Measurements from ENCODE around the gene TRAPPC2L. TPM values are rescaled to one million over a fixed set of nuclear protein-coding genes. Genes with fewer than 3 reads are reported as not detected.

The TRAPPC2L gene
- total RNA-seq, 1 donor from 2014 or later, result 52.7 TPM

GRCh38 chr16:88812513-88813268, 44.2 kb upstream of the TRAPPC2L start:
- intact Hi-C loops (cut with micrococcal nuclease), result no loop called here
- peak; percentile 62 for DNase-seq

GRCh38 chr16:88813269-88814143, 43.4 kb upstream of the TRAPPC2L start:
- H3K4me1 ChIP-seq, result peaks cover 43% of the 10 kb centered on the region

More at GRCh38 chr16:88812513-88813268, 44.2 kb upstream of the TRAPPC2L start:
- peak overlapping the region; percentile 90 for H3K4me3 ChIP-seq
- peaks cover 43% of the 10 kb centered on the region for H3K4me1 ChIP-seq
- peaks cover 11% of the 10 kb centered on the region for H3K36me3 ChIP-seq
- H3K9me3 ChIP-seq (replicated peaks), result no peaks in the 10 kb centered on the region
- no peak for TF ChIP-seq CTCF (IDR thresholded peaks at IDR 0.05; ENCODE audit: borderline replicate concordance)
- H3K27me3 ChIP-seq (ENCODE audit: low read depth), result no peaks in the 10 kb centered on the region
- H3K27ac ChIP-seq (replicated peaks), result peak overlapping the region; percentile 97

GRCh38 chr16:88814144-88814502, 42.8 kb upstream of the TRAPPC2L start:
- no peak overlapping the region for H3K4me3 ChIP-seq
- H3K4me1 ChIP-seq, result peaks cover 43% of the 10 kb centered on the region
- intact Hi-C loops (cut with micrococcal nuclease), result no loop called here
- no peaks in the 10 kb centered on the region for H3K9me3 ChIP-seq (replicated peaks)
- no peaks in the 10 kb centered on the region for H3K27me3 ChIP-seq (ENCODE audit: low read depth)
- no peak overlapping the region for H3K27ac ChIP-seq (replicated peaks)
- H3K36me3 ChIP-seq, result peaks cover 7% of the 10 kb centered on the region
- TF ChIP-seq CTCF (IDR thresholded peaks at IDR 0.05; ENCODE audit: borderline replicate concordance), result no peak
- DNase-seq, result no peak

More at GRCh38 chr16:88813269-88814143, 43.4 kb upstream of the TRAPPC2L start:
- intact Hi-C loops (cut with micrococcal nuclease), result no loop called here
- no peaks in the 10 kb centered on the region for H3K9me3 ChIP-seq (replicated peaks)
- H3K4me3 ChIP-seq, result peak overlapping the region; percentile 90
- peaks cover 11% of the 10 kb centered on the region for H3K36me3 ChIP-seq
- H3K27me3 ChIP-seq (ENCODE audit: low read depth), result no peaks in the 10 kb centered on the region
- no peak for TF ChIP-seq CTCF (IDR thresholded peaks at IDR 0.05; ENCODE audit: borderline replicate concordance)
- peak overlapping the region; percentile 97 for H3K27ac ChIP-seq (replicated peaks)
- no peak for DNase-seq

- intact Hi-C loops (cut with micrococcal nuclease), result no loop called here
- H3K36me3 ChIP-seq, result no peaks in the 10 kb centered on the region
- no peak for DNase-seq
- TF ChIP-seq CTCF (IDR thresholded peaks at IDR 0.05; ENCODE audit: borderline replicate concordance), result no peak
- H3K4me3 ChIP-seq, result no peak overlapping the region
- peaks cover 33% of the 10 kb centered on the region for H3K4me1 ChIP-seq
- H3K27me3 ChIP-seq (ENCODE audit: low read depth), result no peaks in the 10 kb centered on the region
- no peaks in the 10 kb centered on the region for H3K9me3 ChIP-seq (replicated peaks)
- H3K27ac ChIP-seq (replicated peaks), result no peak overlapping the region
Observed at GRCh38 chr16:88815227-88815626, 41.7 kb upstream of the TRAPPC2L start.

- H3K9me3 ChIP-seq (replicated peaks), result no peaks in the 10 kb centered on the region
- no peak overlapping the region for H3K4me3 ChIP-seq
- DNase-seq, result no peak
- peak; percentile 76 for TF ChIP-seq CTCF (IDR thresholded peaks at IDR 0.05; ENCODE audit: borderline replicate concordance)
- intact Hi-C loops (cut with micrococcal nuclease), result no loop called here
- no peaks in the 10 kb centered on the region for H3K27me3 ChIP-seq (ENCODE audit: low read depth)
- H3K27ac ChIP-seq (replicated peaks), result no peak overlapping the region
- peaks cover 2% of the 10 kb centered on the region for H3K36me3 ChIP-seq
- peaks cover 24% of the 10 kb centered on the region for H3K4me1 ChIP-seq
Observed at GRCh38 chr16:88815901-88816589, 40.9 kb upstream of the TRAPPC2L start.
